Forelimb muscle (tissue), 1 donor: Measurements from ENCODE around the gene RPRD2. TPM values are rescaled to one million over a fixed set of nuclear protein-coding genes. Genes with fewer than 3 reads are reported as not detected.
"Not testable (repeated sequence)": the region's sequence is repeated elsewhere in the genome, so short reads cannot be mapped to it uniquely, and the experiment has no call there.

Experiments
- DNase-seq: peaks from one replicate; pipeline ENCODE4 v3.0.0-alpha.2; 2013; ENCODE audit warnings: low read depth
- polyA plus RNA-seq: library from polyadenylated mRNA; unstranded; fragments of 120-200 nt; gene quantifications from one replicate; pipeline ENCODE4 v1.2.1, GENCODE V29; 2013; ENCODE audit not compliant: insufficient read length

The RPRD2 gene
- polyA plus RNA-seq, 1 donor: 23.7 TPM

DNA sequence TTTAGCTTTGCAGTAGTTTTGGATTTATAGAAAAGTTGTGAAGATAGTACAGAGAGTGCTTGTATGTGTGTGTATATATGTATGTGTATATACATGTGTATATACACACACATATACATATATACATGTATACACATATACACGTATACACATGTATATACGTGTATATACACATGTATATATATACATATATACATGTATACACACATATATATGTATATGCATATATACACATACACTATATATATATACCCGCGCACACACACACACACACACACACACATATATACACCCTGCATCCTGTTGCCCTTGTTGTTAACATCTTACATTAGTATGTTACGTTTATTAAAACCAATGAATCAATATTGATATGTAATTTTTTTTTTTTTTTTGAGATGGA, 24.3 kb downstream of the RPRD2 start:
- no peak for DNase-seq

- DNase-seq: no peak
Measured at GRCh38 chr1:150389650-150390049, 25.7 kb downstream of the RPRD2 start.

DNA sequence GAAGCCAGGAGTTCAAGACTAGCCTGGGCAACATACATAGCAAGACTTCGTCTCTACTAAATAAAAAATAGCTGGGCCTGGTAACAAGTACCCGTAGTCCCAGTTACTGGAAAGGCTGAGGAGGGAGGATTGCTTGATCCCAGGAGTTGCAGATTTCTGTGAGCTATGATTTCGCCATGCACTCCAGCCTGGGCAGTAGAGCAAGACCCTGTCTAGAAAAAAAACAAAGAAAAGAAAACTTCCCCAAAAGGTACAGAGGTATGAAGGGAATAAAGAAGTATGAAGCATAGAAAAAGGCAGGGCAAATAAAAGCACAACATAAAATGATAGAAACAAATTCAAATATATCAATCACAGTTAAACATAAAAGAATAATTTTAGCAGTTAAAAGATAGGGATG, 28.7 kb downstream of the RPRD2 start:
- DNase-seq: no peak

DNA sequence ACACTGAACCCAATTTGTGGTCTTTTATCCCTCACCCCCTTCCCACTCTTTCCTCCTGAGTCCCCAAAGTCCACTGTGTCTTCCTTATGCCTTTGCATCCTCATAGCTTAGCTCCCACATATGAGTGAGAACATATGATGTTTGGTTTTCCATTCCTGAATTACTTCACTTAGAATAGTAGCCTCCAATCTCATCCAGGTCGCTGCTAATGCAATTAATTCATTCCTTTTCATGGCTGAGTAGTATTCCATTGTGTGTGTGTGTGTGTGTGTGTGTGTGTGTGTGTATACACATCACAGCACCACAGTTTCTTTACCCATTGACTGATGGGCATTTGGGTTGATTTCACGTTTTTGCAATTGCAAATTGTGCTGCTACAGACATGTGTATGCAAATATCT, 31.2 kb downstream of the RPRD2 start:
- not testable (repeated sequence) for DNase-seq

GRCh38 chr1:150397392-150398032, 33.6 kb downstream of the RPRD2 start:
- no peak for DNase-seq

GRCh38 chr1:150404465-150404864, 40.5 kb downstream of the RPRD2 start:
- DNase-seq: no peak

GRCh38 chr1:150405660-150406059, 41.7 kb downstream of the RPRD2 start:
- no peak for DNase-seq

DNA sequence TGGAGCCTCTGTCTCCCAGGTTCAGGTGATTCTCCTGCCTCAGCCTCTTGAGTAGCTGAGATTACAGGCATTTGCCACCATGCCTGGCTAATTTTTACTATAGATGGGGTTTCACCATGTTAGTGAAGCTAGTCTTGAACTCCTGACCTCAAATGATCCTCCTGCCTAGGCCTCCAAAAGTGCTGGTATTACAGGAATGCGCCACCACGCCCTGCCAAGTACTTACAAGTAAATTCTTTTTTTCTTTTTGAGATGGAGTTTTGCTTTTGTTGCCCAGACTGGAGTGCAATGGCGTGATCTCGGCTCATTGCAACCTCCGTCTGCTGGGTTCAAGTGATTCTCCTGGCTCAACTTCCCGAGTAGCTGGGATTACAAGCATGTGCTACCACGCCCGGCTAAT, 42.5 kb downstream of the RPRD2 start:
- no peak for DNase-seq

- no peak for DNase-seq
Measured at GRCh38 chr1:150407330-150407729, 43.4 kb downstream of the RPRD2 start.

- DNase-seq: no peak
Measured at GRCh38 chr1:150408800-150409199, 44.9 kb downstream of the RPRD2 start.

GRCh38 chr1:150409504-150410362, 45.8 kb downstream of the RPRD2 start:
- no peak for DNase-seq

DNA sequence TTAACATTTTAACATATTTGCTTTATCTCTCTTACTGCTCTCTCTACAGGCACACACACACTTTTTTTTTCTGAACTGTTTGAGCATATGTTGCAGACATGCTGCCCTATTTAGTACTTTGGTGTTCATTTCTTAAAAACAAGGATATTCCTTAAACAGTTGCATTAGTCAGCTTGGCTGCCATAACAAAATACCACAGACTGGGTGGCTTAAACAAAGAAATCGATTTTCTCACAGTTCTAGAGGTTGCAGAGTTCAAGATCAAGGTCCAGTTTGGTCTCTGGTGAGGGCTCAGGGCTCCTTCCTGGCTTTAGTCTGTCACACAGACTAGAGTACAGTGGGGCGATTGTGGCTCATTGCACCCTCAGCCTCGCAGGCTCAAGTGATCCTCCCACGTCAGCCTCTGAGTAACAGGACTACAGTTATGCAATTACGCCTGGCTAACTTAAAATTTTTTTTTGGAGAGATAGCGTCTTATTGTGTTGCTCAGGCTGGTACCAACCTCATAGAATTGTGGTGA, 46.7 kb downstream of the RPRD2 start:
- no peak for DNase-seq

GRCh38 chr1:150414592-150414991, 50.6 kb downstream of the RPRD2 start:
- DNase-seq: no peak

- DNase-seq: no peak
Measured at GRCh38 chr1:150415800-150416199, 51.9 kb downstream of the RPRD2 start.

GRCh38 chr1:150420560-150421265, 56.8 kb downstream of the RPRD2 start:
- DNase-seq: no peak

GRCh38 chr1:150422541-150422940, 58.6 kb downstream of the RPRD2 start:
- no peak for DNase-seq

DNA sequence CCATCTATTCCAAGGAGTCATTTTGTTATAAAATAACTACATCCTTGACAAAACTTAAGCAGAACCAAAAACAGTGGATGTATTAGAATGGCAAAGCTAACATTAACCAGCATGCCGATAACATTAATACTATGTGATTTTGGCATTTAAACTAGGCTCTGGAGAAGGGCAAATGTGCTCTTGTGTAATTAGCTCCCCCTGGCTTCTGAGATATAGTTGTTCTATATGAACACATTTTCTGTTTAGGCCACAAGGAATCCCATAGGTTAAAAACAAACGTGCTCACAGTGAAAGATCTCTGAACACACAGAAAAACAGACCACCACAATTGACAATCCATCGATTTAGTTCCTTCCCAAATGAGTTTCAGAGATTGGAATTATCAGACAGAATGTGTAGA, 65.9 kb downstream of the RPRD2 start:
- no peak for DNase-seq

GRCh38 chr1:150441121-150441520, 77.2 kb downstream of the RPRD2 start:
- DNase-seq: no peak

DNA sequence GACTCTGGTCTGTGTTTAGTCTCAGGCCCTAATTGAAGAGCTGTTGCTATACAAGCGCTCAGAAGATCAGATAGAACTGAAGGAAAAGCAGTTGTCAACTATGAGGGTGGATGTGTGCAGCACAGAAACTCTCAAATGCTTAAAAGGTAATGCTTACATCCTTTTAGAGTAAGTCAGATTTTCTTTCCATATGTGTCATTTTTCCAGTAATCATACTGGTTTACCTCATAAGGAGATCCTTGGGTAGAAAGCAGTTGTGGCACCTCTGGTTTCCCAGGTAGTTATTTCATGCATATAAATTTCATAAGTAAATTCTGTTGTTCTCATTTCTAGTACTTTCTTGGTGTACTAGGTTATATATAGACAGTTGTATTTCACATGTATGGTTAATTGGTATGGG, 80.3 kb downstream of the RPRD2 start:
- no peak for DNase-seq

- DNase-seq: no peak
Measured at GRCh38 chr1:150456146-150456647, 92.2 kb downstream of the RPRD2 start.

DNA sequence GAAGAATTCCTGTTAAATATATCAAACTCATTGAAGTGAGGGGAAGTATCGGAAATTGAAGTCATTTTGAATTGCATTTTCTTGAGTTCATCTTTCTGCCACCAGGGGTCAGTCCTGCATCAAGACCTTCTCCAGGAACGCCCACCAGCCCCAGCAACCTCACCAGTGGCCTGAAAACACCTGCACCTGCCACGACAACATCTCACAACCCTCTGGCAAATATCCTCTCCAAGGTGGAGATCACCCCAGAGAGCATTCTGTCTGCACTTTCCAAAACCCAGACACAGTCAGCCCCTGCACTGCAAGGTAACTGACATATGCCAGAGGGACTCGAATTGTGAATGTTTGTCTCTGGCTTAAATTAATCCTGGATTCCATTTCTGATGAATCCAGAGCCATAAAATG, 100.5 kb downstream of the RPRD2 start:
- DNase-seq: no peak

- DNase-seq: no peak
Measured at GRCh38 chr1:150466964-150467363, 103.0 kb downstream of the RPRD2 start.
